Mesenchymal stem cell (in vitro differentiated cells and primary cell): Measurements from ENCODE around the gene TRMU.

Experiments
- DNase-seq: peaks from one replicate; pipeline ENCODE4 v3.0.0-alpha.2; 2013
- H2AFZ ChIP-seq: one replicate; pipeline ENCODE4 v1.6.1; 2013; ENCODE audit warnings: low read depth, mild to moderate bottlenecking, control low read depth, inconsistent platforms, low read length, moderate library complexity
- H2AK5ac ChIP-seq: 2 replicates; pipeline ENCODE4 v1.6.1; 2013; ENCODE audit warnings: low read length, moderate library complexity, mild to moderate bottlenecking, inconsistent platforms; ENCODE audit not compliant: severe bottlenecking
- H2BK120ac ChIP-seq: one replicate; pipeline ENCODE4 v1.6.1; 2013; ENCODE audit warnings: low read depth, mild to moderate bottlenecking, inconsistent platforms, low read length, moderate library complexity
- H2BK12ac ChIP-seq, 2 experiments: one replicate each; pipeline ENCODE4 v1.6.1; 2013; ENCODE audit warnings: inconsistent platforms in 2 of 2, low read length in 2 of 2, mild to moderate bottlenecking in 2 of 2, moderate library complexity in 2 of 2, control low read depth in 1 of 2
- H2BK15ac ChIP-seq: one replicate; pipeline ENCODE4 v1.6.1; 2013; ENCODE audit warnings: mild to moderate bottlenecking, low read depth, inconsistent platforms; ENCODE audit not compliant: poor library complexity, severe bottlenecking
- H2BK5ac ChIP-seq: 2 replicates; pipeline ENCODE4 v1.6.1; 2013; ENCODE audit warnings: low read depth, mild to moderate bottlenecking, low read length, control low read depth, inconsistent platforms; ENCODE audit not compliant: poor library complexity, severe bottlenecking
- H3K14ac ChIP-seq, 2 experiments: one replicate each; pipeline ENCODE4 v1.6.1; 2013; ENCODE audit warnings: inconsistent platforms in 2 of 2, low read length in 2 of 2, control low read depth in 1 of 2, mild to moderate bottlenecking in 1 of 2, moderate library complexity in 1 of 2
- H3K18ac ChIP-seq, 2 experiments: one replicate each; pipeline ENCODE4 v1.6.1; 2013; ENCODE audit warnings: inconsistent platforms in 2 of 2, low read length in 2 of 2, control low read depth in 1 of 2, low read depth in 1 of 2, mild to moderate bottlenecking in 1 of 2
- H3K23ac ChIP-seq, 2 experiments: one replicate each; pipeline ENCODE4 v1.6.1; 2013; ENCODE audit warnings: inconsistent platforms in 2 of 2, low read length in 2 of 2, mild to moderate bottlenecking in 2 of 2, moderate library complexity in 2 of 2, control low read depth in 1 of 2
- H3K27ac ChIP-seq: 2 replicates; pipeline ENCODE4 v1.5.1; 2013; ENCODE audit warnings: mild to moderate bottlenecking, moderate library complexity, low read length, control low read depth, inconsistent platforms; ENCODE audit not compliant: poor library complexity, severe bottlenecking
- H3K27me3 ChIP-seq, 2 experiments: 2 replicates each; pipeline versions ENCODE4 v1.6.1 to v1.7.0; 2013; ENCODE audit warnings: low read length in 2 of 2, mild to moderate bottlenecking in 2 of 2, moderate library complexity in 2 of 2, control low read depth in 1 of 2, inconsistent platforms in 1 of 2; ENCODE audit not compliant: control insufficient read depth in 1 of 2, insufficient read depth in 1 of 2
- H3K36me3 ChIP-seq, 2 experiments: 2 replicates each; pipeline versions ENCODE4 v1.6.1 to v1.7.0; 2013; ENCODE audit warnings: low read length in 2 of 2, control low read depth in 1 of 2, inconsistent platforms in 1 of 2, low read depth in 1 of 2, mild to moderate bottlenecking in 1 of 2; ENCODE audit not compliant: insufficient read depth in 2 of 2, control insufficient read depth in 1 of 2
- H3K4ac ChIP-seq, 2 experiments: one replicate each; pipeline ENCODE4 v1.6.1; 2013; ENCODE audit warnings: inconsistent platforms in 2 of 2, low read length in 2 of 2, mild to moderate bottlenecking in 2 of 2, moderate library complexity in 2 of 2, control low read depth in 1 of 2, low read depth in 1 of 2
- H3K4me1 ChIP-seq: 2 replicates; pipeline ENCODE4 v1.6.1; 2013; ENCODE audit warnings: low read depth, low read length, control low read depth; ENCODE audit not compliant: control insufficient read depth, insufficient read depth
- H3K4me2 ChIP-seq: 2 replicates; pipeline ENCODE4 v1.6.1; 2013; ENCODE audit warnings: low read length, mild to moderate bottlenecking, inconsistent platforms; ENCODE audit not compliant: poor library complexity, severe bottlenecking
- H3K4me3 ChIP-seq, 2 experiments: 2 replicates each; pipeline versions ENCODE4 v1.5.1 to v1.7.0; 2013; ENCODE audit warnings: low read length in 2 of 2, mild to moderate bottlenecking in 2 of 2, control low read depth in 1 of 2, low read depth in 1 of 2; ENCODE audit not compliant: insufficient read depth in 1 of 2
- H3K79me1 ChIP-seq: replicated peaks from 2 replicates; pipeline ENCODE4 v1.6.1; 2013; ENCODE audit warnings: mild to moderate bottlenecking, control low read depth, low read length, inconsistent platforms; ENCODE audit not compliant: poor library complexity, severe bottlenecking
- H3K9ac ChIP-seq: 2 replicates; pipeline ENCODE4 v1.7.0; 2013; ENCODE audit warnings: mild to moderate bottlenecking, low read length, moderate library complexity
- H3K9me3 ChIP-seq: 2 replicates; pipeline ENCODE4 v1.7.0; 2013; ENCODE audit warnings: mild to moderate bottlenecking, low read length; ENCODE audit not compliant: control insufficient read depth
- H4K8ac ChIP-seq: one replicate; pipeline ENCODE4 v1.6.1; 2013; ENCODE audit warnings: inconsistent platforms, mild to moderate bottlenecking, low read length, moderate library complexity
- H4K91ac ChIP-seq: one replicate; pipeline ENCODE4 v1.6.1; 2013; ENCODE audit warnings: mild to moderate bottlenecking, low read length, inconsistent platforms
- WGBS: methylation state at CpG from one replicate; pipeline ENCODE4 v1.1.7; 2013; ENCODE audit warnings: mixed read lengths; 5-methylcytosine and 5-hydroxymethylcytosine counted together

Gene TRMU

DNA sequence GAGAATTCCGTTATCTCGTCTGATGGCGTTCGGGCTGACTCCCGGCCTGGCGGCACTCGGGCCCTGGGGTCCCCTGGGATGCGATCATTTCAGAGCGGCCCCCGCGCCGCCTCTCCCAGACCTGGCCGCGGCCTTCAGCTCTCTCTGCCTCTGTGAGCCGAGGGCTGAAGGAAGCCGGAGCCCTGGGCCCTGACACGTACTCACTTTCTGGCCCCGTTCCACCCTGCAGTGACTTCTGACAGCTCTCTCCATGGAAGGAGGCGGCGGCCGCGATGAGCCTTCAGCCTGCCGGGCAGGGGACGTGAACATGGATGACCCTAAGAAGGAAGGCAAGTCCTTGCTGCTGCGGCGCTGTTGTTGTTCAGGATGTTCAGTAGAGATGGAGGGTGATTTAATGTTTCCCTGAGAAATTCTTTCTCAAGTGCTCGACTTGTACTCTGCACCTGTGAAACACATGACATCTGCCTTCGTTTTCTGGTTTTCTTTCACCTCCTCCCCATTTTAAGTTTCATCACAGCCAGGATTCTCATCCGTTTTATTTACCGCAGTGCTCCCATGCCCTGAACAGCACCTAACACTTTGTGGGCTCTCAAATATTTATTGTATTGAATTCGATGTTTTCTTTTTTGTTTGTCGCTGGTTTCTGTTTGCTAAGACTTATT, 38.2 kb upstream of the TRMU start:
- peak overlapping the region; percentile 80 to 91 for H3K4me3 ChIP-seq
- no peak overlapping the region for H3K18ac ChIP-seq
- H3K14ac ChIP-seq: peak overlapping the region in 1 of 2 experiments; percentile 48
- peaks cover 17% of the 10 kb centered on the region for H3K4me1 ChIP-seq
- H2BK15ac ChIP-seq: no peak overlapping the region
- peaks cover 13 to 19% of the 10 kb centered on the region in 2 experiments for H3K36me3 ChIP-seq
- H3K4ac ChIP-seq: no peak overlapping the region
- no peaks in the 10 kb centered on the region for H3K9me3 ChIP-seq
- no peak overlapping the region for H3K27ac ChIP-seq
- no peak overlapping the region for H4K91ac ChIP-seq
- 6% methylated on average over 29 of the region's 32 CpGs for WGBS
- peak; percentile 49 for DNase-seq
- H3K79me1 ChIP-seq: peaks cover 39% of the 10 kb centered on the region
- no peak overlapping the region for H2AK5ac ChIP-seq
- H2BK120ac ChIP-seq: no peak overlapping the region
- H3K4me2 ChIP-seq: peak overlapping the region; percentile 98
- peak overlapping the region; percentile 2 for H4K8ac ChIP-seq
- peak overlapping the region; percentile 95 for H3K9ac ChIP-seq
- H3K23ac ChIP-seq: no peak overlapping the region
- no peak overlapping the region for H2BK12ac ChIP-seq
- no peaks in the 10 kb centered on the region for H3K27me3 ChIP-seq
- no peak overlapping the region for H2BK5ac ChIP-seq
- peak overlapping the region; percentile 70 for H2AFZ ChIP-seq

DNA sequence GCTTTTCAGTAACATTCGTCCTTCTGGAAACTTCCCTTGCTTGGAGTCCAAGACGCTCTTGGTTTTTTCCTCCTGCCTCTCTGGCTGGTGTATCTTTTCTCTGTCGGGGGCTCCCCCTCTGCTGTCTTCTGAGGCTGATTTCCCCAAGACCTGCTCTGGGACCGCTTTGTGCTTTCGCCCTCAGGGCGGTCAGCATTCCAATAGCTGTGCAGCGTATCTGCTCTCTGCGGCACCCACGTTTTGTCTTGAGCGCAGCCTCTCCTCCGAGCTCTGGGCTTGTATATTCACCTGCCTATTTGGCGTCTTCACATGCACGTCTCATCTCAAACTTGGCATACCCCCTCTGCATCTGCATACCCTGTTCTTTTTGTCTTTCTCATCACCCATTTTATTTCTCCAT, 36.4 kb upstream of the TRMU start:
- Histone ChIP-seq H2BK5ac (no peak overlapping the region), H3K9me3 (no peaks in the 10 kb centered on the region), H3K23ac (no peak overlapping the region), H3K18ac (no peak overlapping the region), H3K27ac (no peak overlapping the region), H3K14ac (no peak overlapping the region), H2AK5ac (no peak overlapping the region), H2BK120ac (no peak overlapping the region), H3K79me1 (peaks cover 43% of the 10 kb centered on the region), H3K9ac (no peak overlapping the region), H3K27me3 (no peaks in the 10 kb centered on the region), H2BK15ac (no peak overlapping the region), H4K91ac (no peak overlapping the region), H3K4me2 (no peak overlapping the region), H2AFZ (no peak overlapping the region), H3K36me3 (peaks cover 0 to 9% of the 10 kb centered on the region in 2 experiments), H3K4ac (no peak overlapping the region), H3K4me3 (no peak overlapping the region), H4K8ac (no peak overlapping the region), H3K4me1 (peaks cover 18% of the 10 kb centered on the region), H2BK12ac (no peak overlapping the region)
- 96% methylated on average over 13 of the region's 13 CpGs for WGBS
- no peak for DNase-seq

DNA sequence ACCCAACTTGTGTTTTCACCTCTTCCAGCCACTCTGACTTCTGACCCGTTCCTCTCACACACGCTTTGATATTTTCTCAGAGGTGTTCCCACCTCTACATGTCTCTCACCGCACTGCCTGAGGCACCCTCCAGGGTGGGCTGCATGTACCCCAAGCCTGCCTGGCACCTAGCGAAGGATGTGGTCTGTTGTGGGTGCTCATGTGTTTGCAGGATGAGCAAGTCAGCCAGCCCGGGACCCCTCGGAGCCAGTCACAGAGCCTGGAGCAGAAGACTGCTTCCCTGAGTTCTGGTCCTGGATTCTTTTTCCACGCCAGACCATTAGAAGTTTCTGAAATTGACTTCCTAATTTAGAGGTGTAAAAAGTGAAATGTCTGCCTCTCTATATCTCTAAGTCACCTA, 35.0 kb upstream of the TRMU start:
- Histone ChIP-seq H2AFZ (no peak overlapping the region), H2BK15ac (no peak overlapping the region), H3K18ac (no peak overlapping the region), H3K79me1 (peaks cover 38% of the 10 kb centered on the region), H2BK120ac (no peak overlapping the region), H2BK12ac (no peak overlapping the region), H3K4me2 (no peak overlapping the region), H3K27ac (no peak overlapping the region), H2AK5ac (no peak overlapping the region), H3K27me3 (no peaks in the 10 kb centered on the region), H3K23ac (peak overlapping the region in 1 of 2 experiments; percentile 74), H3K4ac (no peak overlapping the region), H3K4me3 (no peak overlapping the region), H3K14ac (no peak overlapping the region), H3K9me3 (no peaks in the 10 kb centered on the region), H4K8ac (peak overlapping the region; percentile 83), H3K9ac (no peak overlapping the region), H3K4me1 (peaks cover 17% of the 10 kb centered on the region), H4K91ac (no peak overlapping the region), H2BK5ac (no peak overlapping the region), H3K36me3 (peaks cover 0 to 7% of the 10 kb centered on the region in 2 experiments)
- no peak for DNase-seq
- 100% methylated on average over 7 of the region's 7 CpGs for WGBS

DNA sequence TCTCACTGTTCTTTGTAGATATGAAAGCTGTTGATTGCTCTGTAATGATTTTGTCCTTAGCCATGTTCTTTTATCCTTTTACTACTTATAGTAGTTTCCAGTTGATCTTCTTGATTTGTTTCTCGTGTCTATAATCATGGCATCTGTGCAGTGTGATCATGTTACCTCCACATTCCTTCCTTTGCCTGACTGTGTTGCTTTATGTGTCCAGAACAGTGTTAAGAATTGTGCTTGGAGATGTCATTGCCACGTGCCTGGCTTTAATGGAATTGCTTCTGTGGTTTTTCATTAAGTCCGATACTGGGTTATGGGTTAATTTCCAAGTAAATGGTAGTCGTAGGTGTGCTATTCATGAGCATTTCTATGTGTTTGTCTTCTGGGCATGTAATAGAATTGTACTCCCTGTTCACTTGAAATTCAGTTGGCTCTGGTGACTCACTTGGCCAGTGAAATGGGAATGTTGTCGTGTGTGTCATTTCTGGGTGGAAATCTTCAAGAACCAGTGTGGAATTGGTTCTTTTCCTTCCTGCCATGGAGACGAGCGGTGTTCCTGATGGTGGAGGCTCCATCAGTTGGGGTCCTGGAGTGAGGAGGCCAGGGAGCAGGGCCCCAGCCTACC, 32.1 kb upstream of the TRMU start:
- Histone ChIP-seq H4K8ac (no peak overlapping the region), H2BK120ac (no peak overlapping the region)
- WGBS: 88% methylated on average over 7 of the region's 7 CpGs

More for the DNA sequence above, 32.1 kb upstream of the TRMU start:
- Histone ChIP-seq H3K4ac (no peak overlapping the region), H2BK5ac (no peak overlapping the region), H3K4me1 (peaks cover 7% of the 10 kb centered on the region), H3K4me3 (no peak overlapping the region), H3K27me3 (no peaks in the 10 kb centered on the region), H3K18ac (no peak overlapping the region), H3K9ac (no peak overlapping the region), H3K4me2 (no peak overlapping the region), H2BK12ac (no peak overlapping the region), H2AFZ (peak overlapping the region; percentile 1), H4K91ac (no peak overlapping the region), H3K36me3 (peaks cover 0 to 6% of the 10 kb centered on the region in 2 experiments), H3K23ac (no peak overlapping the region), H2AK5ac (no peak overlapping the region), H3K79me1 (peaks cover 26% of the 10 kb centered on the region), H3K14ac (no peak overlapping the region), H3K27ac (no peak overlapping the region), H3K9me3 (no peaks in the 10 kb centered on the region), H2BK15ac (no peak overlapping the region)
- DNase-seq: peak; percentile 22
